MG63 (cell line): ENCODE results near the gene HIBCH. TPM values are rescaled to one million over a fixed set of nuclear protein-coding genes. Genes with fewer than 3 reads are reported as not detected.
"Not testable (repeated sequence)": the region's sequence is repeated elsewhere in the genome, so short reads cannot be mapped to it uniquely, and the experiment has no call there.

ENCODE experiments used
- DNase-seq: peaks from one replicate; pipeline ENCODE4 v3.0.0-alpha.2; 2020
- H3K27me3 ChIP-seq: fragments of 250-450 bp; sonication (Bioruptor Pico); 2 replicates; pipeline ENCODE4 v1.5.1; 2020; ENCODE audit warnings: mild to moderate bottlenecking, moderate library complexity
- H3K36me3 ChIP-seq: fragments of 250-450 bp; sonication (Bioruptor Pico); 2 replicates; pipeline ENCODE4 v1.5.1; 2020; ENCODE audit warnings: mild to moderate bottlenecking, moderate library complexity
- H3K4me3 ChIP-seq: fragments of 250-450 bp; sonication (Bioruptor Pico); 2 replicates; pipeline ENCODE4 v1.5.1; 2020; ENCODE audit warnings: mild to moderate bottlenecking, moderate library complexity
- H3K9me3 ChIP-seq: fragments of 250-450 bp; sonication (Bioruptor Pico); 2 replicates; pipeline ENCODE4 v1.5.1; 2020; ENCODE audit warnings: mild to moderate bottlenecking, moderate library complexity
- total RNA-seq: library from RNA; depleted of rRNA; stranded (reverse); fragments of >200 nt; shearing (Covaris generic); gene quantifications from 2 replicates; pipeline ENCODE4 v1.2.3, GENCODE V29; 2014; ENCODE audit warnings: low replicate concordance; rRNA removed

HIBCH gene
- total RNA-seq, 1 experiment from 2014 or later = 13.9 TPM

DNA sequence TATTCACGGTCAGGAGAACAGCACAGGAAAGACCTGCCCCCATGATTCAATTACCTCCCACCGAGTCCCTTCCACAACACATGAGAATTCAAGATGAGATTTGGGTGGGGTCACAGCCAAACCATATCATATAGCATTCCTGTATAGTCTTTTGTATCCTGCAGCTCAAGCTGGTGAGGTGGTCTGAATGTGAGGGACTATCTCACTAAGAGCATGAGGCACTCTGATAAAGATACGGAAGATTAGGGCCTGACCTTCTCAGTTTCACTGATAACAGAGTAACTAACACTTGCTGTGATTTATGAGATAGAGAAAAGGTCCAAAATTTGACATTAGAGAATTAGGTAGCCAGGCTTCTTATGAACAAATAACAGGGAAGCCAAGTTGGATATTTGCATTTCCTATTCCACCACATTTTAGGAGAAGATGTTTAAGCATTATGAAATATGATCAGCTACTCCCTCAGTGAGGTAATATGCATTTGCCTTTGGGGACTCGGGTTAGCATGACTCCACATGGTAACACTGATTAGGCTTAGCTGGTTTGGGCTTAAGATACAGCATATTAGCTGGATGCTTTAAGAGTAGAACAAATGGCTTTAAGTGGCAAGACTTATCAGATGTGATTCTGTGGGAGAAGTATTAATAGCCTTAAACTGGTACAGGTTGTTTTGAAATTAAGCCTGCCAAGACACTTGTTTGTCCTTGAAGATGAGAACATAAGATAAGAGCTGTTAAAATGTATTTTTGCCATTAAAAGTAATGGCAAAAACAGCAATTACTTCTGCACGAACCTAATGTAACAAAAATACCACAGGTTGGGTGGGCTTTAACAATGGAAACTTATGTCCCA, 150.2 kb downstream of the HIBCH start:
- H3K36me3 ChIP-seq = no peaks in the 10 kb centered on the region
- no peak for DNase-seq
- H3K9me3 ChIP-seq = no peaks in the 10 kb centered on the region
- no peak overlapping the region for H3K4me3 ChIP-seq
- H3K27me3 ChIP-seq = no peaks in the 10 kb centered on the region

- no peak for DNase-seq
- no peak overlapping the region for H3K4me3 ChIP-seq
- H3K9me3 ChIP-seq = no peaks in the 10 kb centered on the region
These were observed 151.9 kb downstream of the HIBCH start for GRCh38 chr2:190167702-190168101.

DNA sequence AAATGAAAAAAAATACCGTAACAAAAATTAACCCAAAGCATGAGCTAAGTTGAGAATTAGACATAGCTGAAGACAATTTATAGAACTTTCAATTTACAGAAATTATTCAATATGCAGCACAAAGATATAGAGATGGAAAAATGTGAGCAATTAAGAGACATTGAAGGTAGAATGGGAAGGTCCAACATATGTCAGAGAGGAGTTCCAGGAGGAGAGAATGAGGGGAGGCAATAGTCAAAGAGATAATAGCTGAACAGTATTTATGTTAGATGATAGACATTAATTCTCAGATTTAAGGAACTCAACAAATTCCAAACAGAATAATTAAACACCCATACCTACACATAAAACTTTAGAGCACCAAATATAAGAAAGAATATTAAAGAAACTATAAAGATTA, 154.1 kb downstream of the HIBCH start:
- DNase-seq = no peak
- Histone ChIP-seq H3K27me3 (no peaks in the 10 kb centered on the region), H3K4me3 (no peak overlapping the region), H3K9me3 (no peaks in the 10 kb centered on the region), H3K36me3 (no peaks in the 10 kb centered on the region)

More at GRCh38 chr2:190167702-190168101, 151.9 kb downstream of the HIBCH start:
- Histone ChIP-seq H3K36me3 (no peaks in the 10 kb centered on the region), H3K27me3 (no peaks in the 10 kb centered on the region)

DNA sequence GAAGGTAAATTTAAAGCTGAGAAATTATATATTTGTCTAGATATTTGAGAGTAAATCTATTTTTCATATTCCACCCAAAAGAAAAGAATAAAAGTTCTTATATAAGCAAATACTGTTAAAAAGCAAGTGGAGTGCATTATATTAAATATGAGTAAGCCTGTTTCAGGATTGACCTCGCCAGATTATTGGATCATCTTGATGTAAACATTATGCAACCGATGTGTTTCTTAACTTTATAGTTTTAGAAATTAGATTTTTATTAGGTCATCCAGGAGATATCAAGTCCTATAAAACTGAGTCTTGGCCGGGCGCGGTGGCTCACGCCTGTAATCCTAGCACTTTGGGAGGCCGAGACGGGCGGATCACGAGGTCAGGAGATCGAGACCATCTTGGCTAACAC, 156.8 kb downstream of the HIBCH start:
- Histone ChIP-seq H3K9me3 (no peaks in the 10 kb centered on the region), H3K36me3 (no peaks in the 10 kb centered on the region), H3K27me3 (no peaks in the 10 kb centered on the region), H3K4me3 (no peak overlapping the region)
- DNase-seq = no peak

DNA sequence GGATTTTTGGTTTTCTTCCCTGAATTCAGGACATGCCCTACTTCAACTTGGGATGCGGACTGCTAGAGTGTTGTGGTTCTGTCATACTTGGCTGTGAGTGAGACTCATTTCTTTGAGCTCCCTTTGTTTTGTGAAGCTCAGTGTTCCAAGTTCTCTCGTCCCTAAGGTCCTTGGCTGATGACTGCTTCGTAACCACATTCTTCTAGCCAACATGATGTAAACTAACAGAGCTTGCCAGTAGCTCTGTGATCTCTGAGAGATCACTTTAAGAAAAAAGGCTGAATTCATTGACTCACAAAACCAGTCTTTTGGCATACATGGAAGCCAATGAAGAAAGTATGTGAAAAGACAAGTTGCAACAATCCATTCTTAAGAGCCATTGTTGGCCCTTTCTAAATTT, 160.2 kb downstream of the HIBCH start:
- Histone ChIP-seq H3K27me3 (no peaks in the 10 kb centered on the region), H3K9me3 (no peaks in the 10 kb centered on the region), H3K36me3 (no peaks in the 10 kb centered on the region), H3K4me3 (no peak overlapping the region)
- peak; percentile 56 for DNase-seq

DNA sequence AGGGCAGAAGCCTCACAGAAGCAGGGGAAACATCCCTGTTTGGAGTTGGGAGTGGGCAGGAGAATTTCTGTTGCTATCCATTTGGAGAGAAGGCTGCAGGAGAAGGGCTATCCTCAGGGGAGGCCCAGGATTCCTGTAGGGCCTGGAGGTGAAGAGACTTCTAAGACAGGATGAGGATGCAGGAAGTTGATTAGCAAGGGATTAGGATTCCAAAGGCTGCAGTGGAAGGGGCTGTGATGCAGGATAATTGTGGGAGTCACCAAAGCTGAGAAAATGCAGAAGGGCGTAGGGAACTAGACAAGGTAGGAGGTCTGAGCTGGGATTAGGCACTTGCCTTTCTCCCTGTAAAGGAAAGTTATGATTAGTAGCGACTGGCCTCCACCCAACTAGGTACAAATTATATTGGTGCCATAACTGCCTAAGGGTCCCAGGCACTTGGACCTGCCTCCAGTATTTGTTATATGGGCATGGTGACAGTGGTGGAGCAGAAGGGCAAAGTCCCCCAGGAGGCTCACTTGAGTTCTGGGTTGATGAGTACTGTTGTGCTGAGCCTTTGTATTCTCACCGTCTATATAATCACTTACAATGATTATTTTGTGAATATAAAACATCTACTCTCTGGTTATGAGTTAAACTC, 160.7 kb downstream of the HIBCH start:
- Histone ChIP-seq H3K27me3 (no peaks in the 10 kb centered on the region), H3K4me3 (no peak overlapping the region), H3K36me3 (no peaks in the 10 kb centered on the region), H3K9me3 (no peaks in the 10 kb centered on the region)
- DNase-seq = no peak

DNA sequence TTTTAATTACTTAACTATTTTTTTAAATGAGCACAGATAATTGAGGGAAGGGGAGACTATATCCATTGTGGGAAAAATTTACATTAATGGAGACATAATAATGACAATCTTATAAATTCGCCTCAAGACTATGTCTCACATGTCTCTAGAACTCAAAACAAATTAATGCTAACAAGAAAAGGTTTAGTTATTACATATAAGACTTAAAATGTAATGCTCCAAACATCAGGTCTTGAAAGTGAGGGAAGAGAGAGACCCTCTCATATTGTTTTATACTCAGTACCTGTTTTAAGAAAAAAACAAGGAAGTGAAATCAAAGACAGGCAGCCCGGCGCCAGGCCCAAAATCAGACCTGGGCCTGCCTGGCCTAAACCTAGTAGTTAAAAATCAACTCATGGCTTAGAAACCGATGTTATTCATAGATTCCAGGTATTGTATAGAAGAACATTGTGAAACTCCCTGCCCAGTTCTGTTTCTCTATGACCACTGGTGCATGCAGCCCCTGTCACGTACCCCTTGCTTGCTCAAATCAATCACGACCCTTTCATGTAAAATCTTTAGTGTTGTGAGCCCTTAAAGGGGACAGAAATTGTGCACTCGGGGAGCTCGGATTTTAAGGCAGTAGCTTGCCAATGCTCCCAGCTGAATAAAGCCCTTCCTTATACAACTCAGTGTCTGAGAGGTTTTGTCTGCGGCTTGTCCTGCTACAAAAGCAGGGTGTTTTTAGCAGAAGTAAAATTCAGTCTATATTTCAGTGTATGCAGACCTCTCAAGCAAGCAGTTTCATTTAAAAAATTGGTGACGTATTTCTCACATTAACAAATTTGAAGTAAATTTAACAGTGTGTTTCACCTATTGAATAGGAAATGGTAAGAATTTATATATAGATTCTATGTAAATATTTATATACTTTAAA, 161.8 kb downstream of the HIBCH start:
- H3K27me3 ChIP-seq, H3K36me3 ChIP-seq, H3K4me3 ChIP-seq, H3K9me3 ChIP-seq, DNase-seq: not testable (repeated sequence)

DNA sequence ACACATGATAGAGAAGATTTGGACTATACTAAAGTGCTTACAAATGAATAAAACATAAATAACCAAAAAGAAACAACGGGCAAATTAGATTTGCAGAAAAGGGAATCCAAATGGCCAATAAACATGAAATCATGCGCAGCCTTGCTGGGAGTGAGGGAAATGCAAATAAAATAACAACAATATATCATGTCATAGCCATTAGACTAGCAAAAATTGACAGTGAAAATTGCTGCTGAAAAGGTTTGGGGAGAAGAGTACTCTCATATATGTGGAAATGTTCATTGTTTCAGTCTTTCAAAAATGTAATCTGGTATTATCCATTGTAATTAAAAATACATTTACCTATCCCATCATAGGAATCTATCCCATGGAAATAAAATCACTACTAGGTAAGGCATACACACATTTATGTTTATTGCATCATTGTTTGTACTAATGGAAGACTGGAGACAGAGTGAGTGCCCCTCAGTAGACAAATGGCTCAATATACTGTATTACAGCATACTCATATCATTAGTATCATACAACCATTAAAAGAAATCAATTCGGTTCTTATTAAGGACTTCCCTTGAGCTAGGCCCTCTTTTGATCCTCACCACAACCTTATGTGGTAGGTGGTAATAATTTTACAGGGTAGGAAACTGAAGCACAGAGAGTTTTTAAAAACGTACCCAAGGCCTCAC, 163.0 kb downstream of the HIBCH start:
- Histone ChIP-seq H3K4me3 (no peak overlapping the region), H3K36me3 (no peaks in the 10 kb centered on the region), H3K9me3 (no peaks in the 10 kb centered on the region), H3K27me3 (no peaks in the 10 kb centered on the region)
- no peak for DNase-seq

Other genes with a start within 250 kb of the HIBCH start
- 15.9 and 66.6 TPM in 2 replicates for gene INPP1, start 23.8 kb upstream of the HIBCH start, total RNA-seq
- 0.52 and 0.53 TPM in 2 replicates for gene MFSD6, start 88.5 kb upstream of the HIBCH start, total RNA-seq
- gene NEMP2, start 214.9 kb upstream of the HIBCH start, total RNA-seq = 7.0 and 9.2 TPM in 2 replicates